ENCODE measurements around the gene KIAA0513. TPM values are rescaled to one million over a fixed set of nuclear protein-coding genes. Genes with fewer than 3 reads are reported as not detected.

KIAA0513 gene
- total RNA-seq, 1 experiment from 2014 or later = 6.6 TPM

DNA sequence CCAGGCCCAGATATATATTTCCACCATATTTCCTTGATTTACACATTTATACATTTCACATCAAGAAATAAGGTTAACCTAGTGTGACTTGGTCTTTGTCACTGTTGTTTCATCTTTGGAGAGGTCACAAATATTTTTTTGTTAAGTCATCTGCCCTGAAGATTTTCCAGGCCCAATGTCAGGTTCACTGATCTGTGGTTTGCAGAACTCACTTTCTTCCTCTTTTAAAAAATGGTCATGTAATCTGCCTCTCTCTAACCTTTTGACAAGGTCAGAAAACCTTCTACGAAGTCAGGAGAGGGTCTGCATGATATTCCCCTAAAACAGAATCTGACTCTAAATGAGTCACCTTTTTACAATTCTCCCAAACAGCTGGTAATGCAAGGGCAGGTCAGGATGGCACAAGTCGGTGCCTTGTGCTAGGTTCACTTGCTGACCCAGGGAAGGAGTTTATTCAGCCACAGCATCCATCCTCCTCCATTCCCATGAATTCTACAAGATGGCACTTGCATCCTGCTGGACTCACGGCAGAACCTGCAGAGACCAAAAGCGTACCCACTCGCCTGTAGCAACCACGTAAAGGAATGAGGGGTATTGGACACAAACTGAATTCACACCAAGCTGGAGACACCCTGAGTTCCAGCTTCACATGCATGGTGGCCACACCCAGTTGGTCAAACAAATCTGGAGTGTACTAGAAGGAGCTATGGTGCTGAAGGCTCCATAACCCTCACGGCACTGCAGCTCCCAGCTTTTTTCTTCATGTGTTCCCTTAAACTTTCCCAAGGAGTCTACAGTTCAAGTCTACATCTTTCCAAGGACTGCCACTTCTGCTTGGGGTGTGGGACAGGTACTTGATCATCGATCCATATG, 1.6 kb upstream of the KIAA0513 start:
- H3K9me3 ChIP-seq (ENCODE audit: control insufficient read depth in 1 of 2, insufficient read depth in 1 of 2, low read depth in 1 of 2, low read length in 2 of 2) = no peaks in the 10 kb centered on the region
- RAD21 ChIA-PET (ENCODE audit: low non-redundant PET in 1 of 2, low total read pairs in 2 of 2, uncharacterized antibody in 2 of 2, unreplicated experiment in 2 of 2) = no interaction called here
- POLR2A ChIA-PET = interaction anchor here (0.5 to 3.2 kb wide), 3 partner anchors 10 to 185 kb away, joined by 3 to 17 read pairs (median 4); partner anchors contain the start of gene ZDHHC7
- DNase-seq (ENCODE audit: low read depth, low spot score) (no peak), ATAC-seq (no peak)
- intact Hi-C loops (cut with micrococcal nuclease) = loop anchor here (5.0 kb wide), 1 partner anchor 61 kb away; no protein-coding TSS in a partner anchor
- no peak overlapping the region for H3K27ac ChIP-seq (ENCODE audit: low read depth, low read length)
- H3K4me3 ChIP-seq (replicated peaks in 1 of 2; ENCODE audit: low read depth in 1 of 2, low read length in 2 of 2) = no peak overlapping the region; a peak in 1 of 4 replicates
- H3K9me2 ChIP-seq (ENCODE audit: insufficient read depth) = no peaks in the 10 kb centered on the region
- H3K36me3 ChIP-seq (ENCODE audit: control insufficient read depth in 1 of 2, insufficient read depth in 2 of 2, low read length in 2 of 2) = no peaks in the 10 kb centered on the region
- no peak overlapping the region for H3K9ac ChIP-seq (ENCODE audit: low read length)
- no peak for TF ChIP-seq RAD21 (IDR thresholded peaks at IDR 0.05; ENCODE audit: low read depth)
- TF ChIP-seq REST (IDR thresholded peaks at IDR 0.05; ENCODE audit: low read depth) = no peak
- TF ChIP-seq FOSL1 (IDR thresholded peaks at IDR 0.05; ENCODE audit: low read depth) = no peak
- no peak for TF ChIP-seq CBX3 (IDR thresholded peaks at IDR 0.05; ENCODE audit: low read depth)
- TF ChIP-seq EZH2 (IDR thresholded peaks at IDR 0.05) = no peak
- no peak for TF ChIP-seq SRF (IDR thresholded peaks at IDR 0.05; ENCODE audit: low read depth)
- no peak for TF ChIP-seq POLR2A (IDR thresholded peaks at IDR 0.05; ENCODE audit: borderline replicate concordance, extremely low read depth, insufficient read depth, insufficient read length)
- TF ChIP-seq YY1 (IDR thresholded peaks at IDR 0.05; ENCODE audit: extremely low read depth, insufficient replicate concordance, low read depth, low read length) = no peak
- no peak for TF ChIP-seq SP1 (IDR thresholded peaks at IDR 0.05; ENCODE audit: low read depth)
- no peak for TF ChIP-seq CTCF (IDR thresholded peaks at IDR 0.05 in 2 of 3, conservative IDR thresholded peaks at IDR 0.05 in 1 of 3; ENCODE audit: borderline replicate concordance in 1 of 3, insufficient read depth in 1 of 3, low read depth in 2 of 3, low read length in 2 of 3)
- no peak for TF ChIP-seq ZNF274 (IDR thresholded peaks at IDR 0.05; ENCODE audit: low read depth, low read length)
- TF ChIP-seq POLR2AphosphoS5 (IDR thresholded peaks at IDR 0.05; ENCODE audit: low read depth, low read length) = no peak
- no peak for TF ChIP-seq EZH2phosphoT487 (IDR thresholded peaks at IDR 0.05; ENCODE audit: borderline replicate concordance)
- no peak for TF ChIP-seq TCF7L2 (IDR thresholded peaks at IDR 0.05; ENCODE audit: borderline replicate concordance, extremely low read depth, insufficient read depth, insufficient read length)
- TF ChIP-seq ZFX (IDR thresholded peaks at IDR 0.05) = no peak
- no peak for TF ChIP-seq ELF1 (IDR thresholded peaks at IDR 0.05; ENCODE audit: borderline replicate concordance, low read depth)
- no peak overlapping the region for H2AFZ ChIP-seq (ENCODE audit: low read depth, low read length, poor library complexity, severe bottlenecking)
- no peaks in the 10 kb centered on the region for H4K20me1 ChIP-seq (ENCODE audit: insufficient read depth)
- CTCF ChIA-PET = no interaction called here
- BruUV-seq (replicated peaks) = no TSS peak
- H3K4me2 ChIP-seq (ENCODE audit: low read length) = peak overlapping the region; percentile 97; the same call in 1 of the 2 replicates
- peaks cover 28 to 39% of the 10 kb centered on the region in 2 experiments for H3K4me1 ChIP-seq (ENCODE audit: control insufficient read depth in 1 of 2, insufficient read depth in 2 of 2, low read length in 2 of 2)
- H3K27me3 ChIP-seq (ENCODE audit: insufficient read depth, low read length) = peaks cover 9% of the 10 kb centered on the region; the same call in 1 of the 2 replicates
- H3K79me2 ChIP-seq (ENCODE audit: insufficient read depth, low read length) = no peaks in the 10 kb centered on the region
